ENCODE measurements around the gene FBXW7. TPM values are rescaled to one million over a fixed set of nuclear protein-coding genes. Genes with fewer than 3 reads are reported as not detected.

FBXW7 gene
- total and polyA plus RNA-seq, 2 experiments from 2014 or later, result 19.7 to 67.7 TPM

- no peak overlapping the region for H3K4me3 ChIP-seq
Observed at GRCh38 chr4:152480326-152480725, 55.6 kb downstream of the FBXW7 start.

GRCh38 chr4:152479428-152480026, 56.4 kb downstream of the FBXW7 start:
- H3K27ac ChIP-seq, result no peak overlapping the region
- no peak overlapping the region for H3K4me3 ChIP-seq
- TF ChIP-seq CTCF (IDR thresholded peaks at IDR 0.05; ENCODE audit: low read depth, low read length), result no peak
- H3K27me3 ChIP-seq, result no peaks in the 10 kb centered on the region
- H3K36me3 ChIP-seq, result no peaks in the 10 kb centered on the region
- DNase-seq (ENCODE audit: low read depth in 1 of 2, low spot score in 1 of 2), result peak in 1 of 2 donors; percentile 88
- H3K4me1 ChIP-seq (ENCODE audit: low read depth), result peaks cover 6% of the 10 kb centered on the region
- no peaks in the 10 kb centered on the region for H3K9me3 ChIP-seq (ENCODE audit: low read depth)

More at GRCh38 chr4:152480326-152480725, 55.6 kb downstream of the FBXW7 start:
- no peak overlapping the region for H3K27ac ChIP-seq
- no peaks in the 10 kb centered on the region for H3K36me3 ChIP-seq
- peak in 1 of 2 donors; percentile 16 for DNase-seq (ENCODE audit: low read depth in 1 of 2, low spot score in 1 of 2)
- no peak for TF ChIP-seq CTCF (IDR thresholded peaks at IDR 0.05; ENCODE audit: low read depth, low read length)
- H3K9me3 ChIP-seq (ENCODE audit: low read depth), result no peaks in the 10 kb centered on the region
- H3K4me1 ChIP-seq (ENCODE audit: low read depth), result peaks cover 6% of the 10 kb centered on the region
- no peaks in the 10 kb centered on the region for H3K27me3 ChIP-seq

- H3K27me3 ChIP-seq, result no peaks in the 10 kb centered on the region
- peaks cover 6% of the 10 kb centered on the region for H3K4me1 ChIP-seq (ENCODE audit: low read depth)
- H3K36me3 ChIP-seq, result no peaks in the 10 kb centered on the region
- H3K4me3 ChIP-seq, result no peak overlapping the region
- H3K27ac ChIP-seq, result no peak overlapping the region
- peak in 1 of 2 donors; percentile 67 for DNase-seq (ENCODE audit: low read depth in 1 of 2, low spot score in 1 of 2)
- H3K9me3 ChIP-seq (ENCODE audit: low read depth), result no peaks in the 10 kb centered on the region
- no peak for TF ChIP-seq CTCF (IDR thresholded peaks at IDR 0.05; ENCODE audit: low read depth, low read length)
Observed at GRCh38 chr4:152478461-152479237, 57.2 kb downstream of the FBXW7 start.

GRCh38 chr4:152476796-152477195, 59.1 kb downstream of the FBXW7 start:
- Histone ChIP-seq H3K9me3 (ENCODE audit: low read depth) (no peaks in the 10 kb centered on the region), H3K27ac (peak overlapping the region; percentile 21), H3K36me3 (no peaks in the 10 kb centered on the region), H3K4me3 (no peak overlapping the region), H3K27me3 (no peaks in the 10 kb centered on the region), H3K4me1 (ENCODE audit: low read depth) (peaks cover 6% of the 10 kb centered on the region)
- no peak for TF ChIP-seq CTCF (IDR thresholded peaks at IDR 0.05; ENCODE audit: low read depth, low read length)
- DNase-seq (ENCODE audit: low read depth in 1 of 2, low spot score in 1 of 2), result peak in 1 of 2 donors; percentile 18

- peaks cover 6% of the 10 kb centered on the region for H3K4me1 ChIP-seq (ENCODE audit: low read depth)
- no peak overlapping the region for H3K4me3 ChIP-seq
- DNase-seq (ENCODE audit: low read depth in 1 of 2, low spot score in 1 of 2), result no peak
- no peaks in the 10 kb centered on the region for H3K27me3 ChIP-seq
- H3K9me3 ChIP-seq (ENCODE audit: low read depth), result no peaks in the 10 kb centered on the region
- H3K36me3 ChIP-seq, result no peaks in the 10 kb centered on the region
- TF ChIP-seq CTCF (IDR thresholded peaks at IDR 0.05; ENCODE audit: low read depth, low read length), result no peak
- no peak overlapping the region for H3K27ac ChIP-seq
Observed at GRCh38 chr4:152471251-152471792, 64.6 kb downstream of the FBXW7 start.
